HG03175 (cell line): ENCODE results near the gene KLF15.

Experiments used
- ATAC-seq: cut with Tn5 transposase; IDR thresholded peaks from one replicate; pipeline ENCODE4 v1.9.1; 2021; ENCODE audit warnings: mild to moderate bottlenecking, moderate library complexity; ENCODE audit not compliant: unreplicated experiment

Gene KLF15

DNA sequence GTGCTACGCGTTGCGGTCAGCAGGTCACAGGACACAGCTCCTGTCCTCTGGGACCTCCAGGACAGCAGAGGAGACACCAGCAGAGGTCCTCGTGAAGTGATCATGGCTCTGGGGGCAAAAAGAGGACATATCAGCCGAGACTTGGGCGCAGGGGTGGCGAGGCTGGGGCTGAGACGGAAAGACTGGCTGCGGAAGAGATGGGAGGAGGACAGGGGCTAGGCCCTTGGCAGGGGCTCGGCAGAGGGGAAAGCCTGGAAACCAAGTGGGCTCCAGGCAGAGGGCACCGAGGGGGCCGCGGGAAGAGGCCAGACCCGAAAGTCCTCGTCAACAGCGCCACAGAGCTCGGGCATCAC is 32.6 kb upstream of the KLF15 start:
- ATAC-seq = no peak

- ATAC-seq = no peak
Observed at GRCh38 chr3:126389112-126389793, 32.0 kb upstream of the KLF15 start.

DNA sequence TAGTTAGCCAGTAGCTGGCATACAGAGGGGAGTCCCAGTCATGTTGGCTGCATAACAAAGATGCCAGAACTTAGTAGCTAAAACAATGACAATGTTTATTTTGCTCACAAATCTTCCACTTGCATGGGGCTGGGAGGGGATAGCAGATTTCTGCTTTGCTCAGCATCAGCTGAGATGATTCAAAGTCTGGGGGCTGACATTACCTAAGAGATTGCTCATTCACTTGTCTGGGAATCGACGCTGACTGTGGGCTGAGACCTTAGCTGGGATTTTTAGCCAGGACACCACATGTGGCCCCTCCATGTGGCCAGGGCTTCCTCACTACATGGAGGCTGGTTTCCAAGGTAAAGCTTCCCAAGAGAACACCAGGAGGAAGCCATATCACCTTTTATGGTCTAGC is 24.8 kb upstream of the KLF15 start:
- no peak for ATAC-seq

DNA sequence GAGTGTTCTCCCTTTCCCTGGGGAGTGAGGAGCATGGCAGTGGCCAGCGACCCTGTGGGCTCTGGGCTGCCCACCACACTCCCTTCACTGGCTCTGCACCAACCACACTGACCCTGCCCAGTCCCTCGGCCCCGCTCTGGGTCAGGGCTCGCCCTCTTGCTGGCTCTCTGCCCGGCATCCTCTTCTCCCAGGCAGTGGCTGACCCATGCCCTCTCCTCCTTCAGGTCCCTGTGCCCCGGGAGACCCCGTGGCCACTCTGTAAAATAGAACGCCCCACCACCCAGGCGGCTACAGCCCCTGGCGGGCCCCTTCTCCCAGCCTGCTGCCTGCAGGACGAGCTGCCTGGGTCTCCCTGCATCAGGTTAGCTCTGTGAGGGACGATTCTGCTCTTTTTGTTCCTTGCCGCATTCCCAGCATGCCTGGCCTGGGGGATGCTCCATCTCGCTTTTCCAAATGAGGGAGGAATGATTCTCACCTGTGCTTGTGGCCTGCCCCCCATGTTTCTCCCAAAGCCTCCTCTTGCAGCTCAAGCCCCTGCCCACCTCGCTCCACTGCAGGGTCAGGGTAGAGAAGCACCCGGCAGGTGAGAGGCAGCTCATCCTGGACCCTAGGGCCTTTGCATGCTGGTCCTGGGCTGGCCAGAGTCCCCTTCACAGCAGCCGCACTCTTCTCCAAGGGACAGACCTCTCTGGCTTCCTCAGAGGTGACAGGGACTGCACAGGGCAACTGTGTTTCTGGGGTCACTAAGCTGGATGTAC is 23.0 kb upstream of the KLF15 start:
- no peak for ATAC-seq

DNA sequence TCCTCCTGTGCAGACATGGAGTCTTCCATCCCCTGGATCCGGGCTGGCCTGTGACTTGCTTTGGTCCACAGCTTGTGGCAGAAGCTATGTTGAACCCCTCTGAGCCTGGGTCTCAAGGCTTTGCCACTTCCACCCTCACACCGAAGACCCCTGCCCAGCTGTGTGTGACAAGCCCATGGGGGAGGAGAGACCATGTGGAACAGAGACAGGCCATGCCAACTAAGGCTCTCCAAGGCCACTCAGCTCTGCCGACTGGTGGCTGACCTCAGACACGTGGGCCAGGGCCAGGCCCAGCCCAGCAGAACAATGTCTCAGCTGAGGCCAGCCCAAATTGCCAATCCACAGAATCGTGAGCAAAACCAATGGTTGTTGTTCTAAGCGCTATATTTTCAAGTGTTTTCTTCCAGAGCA is 21.1 kb upstream of the KLF15 start:
- ATAC-seq = no peak

DNA sequence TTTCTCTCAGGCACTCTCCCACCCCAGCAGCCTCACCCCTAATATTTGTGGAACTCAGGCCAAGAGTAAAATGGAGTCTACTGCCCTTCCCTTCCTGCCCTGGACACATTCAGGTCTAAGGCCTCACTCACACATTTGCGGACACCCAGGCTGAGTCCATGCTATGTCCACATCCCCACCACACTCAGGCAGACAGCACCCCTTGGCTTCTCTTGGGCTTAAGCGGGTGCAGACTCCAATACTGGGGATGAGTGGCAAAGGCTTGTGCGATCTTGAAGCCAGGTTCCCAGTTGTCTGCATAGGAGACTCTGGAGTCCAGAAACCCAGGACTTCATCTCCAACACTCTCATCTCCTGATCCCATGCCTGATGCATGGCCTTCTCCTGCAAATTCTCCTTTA is 20.0 kb upstream of the KLF15 start:
- no peak for ATAC-seq

DNA sequence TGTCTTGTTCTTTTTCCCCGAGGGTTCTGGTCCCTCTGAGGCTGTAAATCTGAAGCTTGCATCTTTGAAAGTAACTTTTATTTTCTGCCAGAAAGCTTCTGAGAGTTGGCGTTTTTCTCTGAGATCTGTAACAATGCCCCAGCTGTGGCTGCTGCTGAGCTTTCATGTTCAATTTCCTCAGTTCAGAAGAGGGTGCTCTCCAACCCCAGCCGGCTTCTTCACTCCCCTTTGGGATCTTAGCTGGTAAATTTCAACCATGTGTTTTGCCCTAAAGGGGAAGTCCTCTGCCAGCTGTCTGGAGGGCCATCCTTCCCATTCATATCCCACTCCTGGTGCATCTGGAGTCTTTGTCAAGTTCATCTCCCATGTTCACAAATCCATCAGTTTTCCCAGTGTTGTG is 19.2 kb upstream of the KLF15 start:
- ATAC-seq = no peak

DNA sequence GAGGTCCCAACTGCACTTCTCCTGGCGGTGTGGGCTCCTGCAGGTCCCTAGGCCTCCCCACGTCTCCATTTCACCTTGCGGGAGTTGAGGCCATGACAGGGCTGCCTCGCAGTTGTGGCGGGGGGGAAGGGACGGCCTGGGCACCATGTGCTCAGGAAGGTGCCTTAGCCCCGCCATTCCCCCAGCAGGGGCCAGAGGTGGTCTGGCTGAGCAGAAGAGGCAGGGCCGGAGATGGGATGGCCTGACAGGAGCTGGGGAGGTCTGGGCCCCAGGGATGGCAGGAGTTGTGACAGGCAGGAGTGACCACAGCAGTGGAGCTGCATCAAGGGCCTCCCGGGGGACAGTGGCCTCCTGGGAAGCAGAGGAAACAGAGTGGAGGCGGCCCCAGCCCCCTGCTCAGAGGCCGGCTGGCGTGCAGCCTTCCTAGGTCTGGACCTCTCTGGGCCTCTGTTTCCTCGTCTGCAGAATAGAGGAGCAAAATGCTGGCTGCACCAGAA is 18.7 kb upstream of the KLF15 start:
- no peak for ATAC-seq

- no peak for ATAC-seq
Observed at GRCh38 chr3:126373682-126374601, 16.7 kb upstream of the KLF15 start.

GRCh38 chr3:126373146-126373613 is 16.0 kb upstream of the KLF15 start:
- no peak for ATAC-seq

GRCh38 chr3:126372413-126373145 is 15.4 kb upstream of the KLF15 start:
- ATAC-seq = no peak

DNA sequence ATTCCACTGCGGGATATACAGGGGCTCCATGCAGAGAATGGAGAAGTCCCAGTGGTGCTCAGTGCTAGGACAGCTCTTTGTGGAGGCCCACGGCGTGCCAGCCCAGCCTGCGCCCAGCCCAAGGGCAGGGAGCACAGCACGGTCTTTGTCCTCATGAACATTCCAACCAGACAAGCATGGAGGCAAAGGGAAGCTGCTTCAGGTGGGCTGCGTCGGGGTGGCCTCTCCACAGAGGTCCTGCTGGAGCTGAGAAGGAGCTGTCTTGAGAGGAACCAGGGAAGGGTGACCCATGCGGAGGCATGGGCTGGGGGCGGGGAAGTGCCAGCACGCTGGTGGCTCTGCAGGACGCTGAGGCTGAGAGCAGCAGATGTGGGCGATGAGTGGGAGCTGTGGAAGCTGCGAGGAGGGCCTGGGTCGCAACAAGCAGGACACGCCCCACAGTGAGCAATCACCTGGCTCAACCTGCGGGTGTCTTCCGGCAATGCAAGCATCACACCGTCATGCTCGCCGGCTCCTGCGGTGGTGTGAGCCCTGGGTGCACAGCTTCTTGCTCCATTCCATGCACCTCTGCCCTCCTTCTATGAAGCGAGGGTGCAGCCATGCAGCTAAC is 14.0 kb upstream of the KLF15 start:
- no peak for ATAC-seq

- no peak for ATAC-seq
Observed at GRCh38 chr3:126370606-126371005, 13.4 kb upstream of the KLF15 start.

GRCh38 chr3:126370055-126370454 is 12.8 kb upstream of the KLF15 start:
- no peak for ATAC-seq

DNA sequence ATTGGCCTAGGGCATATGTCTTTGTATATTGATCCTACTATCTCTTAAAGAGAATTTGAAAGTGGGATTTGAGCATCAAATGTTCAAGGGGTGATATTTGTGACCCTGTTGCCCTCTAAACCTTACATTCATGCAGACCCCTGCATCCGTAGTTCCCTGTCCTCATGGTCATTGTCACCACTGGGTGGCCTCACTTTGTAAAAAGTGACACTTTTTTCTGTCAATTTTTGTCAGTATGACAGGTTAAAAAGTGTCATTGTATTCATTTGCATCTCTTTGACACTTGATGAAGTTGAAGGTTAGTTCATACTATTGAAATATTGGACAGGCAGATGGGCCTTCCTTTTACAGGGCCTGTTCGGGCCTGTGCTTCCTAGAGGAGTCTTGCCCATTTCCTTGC is 12.3 kb upstream of the KLF15 start:
- ATAC-seq = no peak

- ATAC-seq = no peak
Observed at GRCh38 chr3:126367316-126367805, 10.2 kb upstream of the KLF15 start.

GRCh38 chr3:126365351-126366277 is 8.4 kb upstream of the KLF15 start:
- ATAC-seq = no peak

GRCh38 chr3:126364731-126365301 is 7.6 kb upstream of the KLF15 start:
- ATAC-seq = no peak
